GM12875 (cell line): ENCODE measurements around the gene LRRC7.
"Not testable (repeated sequence)": the region's sequence is repeated elsewhere in the genome, so short reads cannot be mapped to it uniquely, and the experiment has no call there.

ENCODE experiments used
- H3K4me3 ChIP-seq: one replicate; pipeline ENCODE4 v1.5.1; 2011; ENCODE audit warnings: low read depth, low read length, control low read depth
- CTCF ChIP-seq: IDR thresholded peaks from 2 replicates; pipeline ENCODE4 v1.5.1; 2011; ENCODE audit warnings: low read depth, mild to moderate bottlenecking, control low read depth, inconsistent platforms, low read length, moderate library complexity, borderline replicate concordance; ENCODE audit not compliant: insufficient read depth

Gene LRRC7

GRCh38 chr1:69932760-69933159 lies 365.0 kb downstream of the LRRC7 start:
- no peak for TF ChIP-seq CTCF
- no peak overlapping the region for H3K4me3 ChIP-seq

GRCh38 chr1:69940231-69940630 lies 372.5 kb downstream of the LRRC7 start:
- TF ChIP-seq CTCF = no peak

GRCh38 chr1:69940816-69941215 lies 373.1 kb downstream of the LRRC7 start:
- no peak overlapping the region for H3K4me3 ChIP-seq
- no peak for TF ChIP-seq CTCF

More at GRCh38 chr1:69940231-69940630, 372.5 kb downstream of the LRRC7 start:
- no peak overlapping the region for H3K4me3 ChIP-seq

- no peak for TF ChIP-seq CTCF
- no peak overlapping the region for H3K4me3 ChIP-seq
Observed at GRCh38 chr1:69943030-69943429, 375.3 kb downstream of the LRRC7 start.

- no peak overlapping the region for H3K4me3 ChIP-seq
Observed at GRCh38 chr1:69946935-69947334, 379.2 kb downstream of the LRRC7 start.

GRCh38 chr1:69947837-69948236 lies 380.1 kb downstream of the LRRC7 start:
- no peak for TF ChIP-seq CTCF
- H3K4me3 ChIP-seq = no peak overlapping the region

More at GRCh38 chr1:69946935-69947334, 379.2 kb downstream of the LRRC7 start:
- TF ChIP-seq CTCF = no peak

- no peak for TF ChIP-seq CTCF
- no peak overlapping the region for H3K4me3 ChIP-seq
Observed at GRCh38 chr1:69952676-69953075, 385.0 kb downstream of the LRRC7 start.

- not testable (repeated sequence) for H3K4me3 ChIP-seq
Observed at GRCh38 chr1:69962452-69962851, 394.7 kb downstream of the LRRC7 start.
